Measurements from ENCODE around the gene NSG1.

NSG1 gene

GRCh38 chr4:4356106-4357041 lies 30.5 kb upstream of the NSG1 start:
- peaks cover 3% of the 10 kb centered on the region for H3K9me3 Mint-ChIP-seq
- H3K36me3 Mint-ChIP-seq (ENCODE audit: low read depth): no peaks in the 10 kb centered on the region
- peaks cover 20% of the 10 kb centered on the region for H3K4me1 Mint-ChIP-seq
- peak overlapping the region in 1 of 3 experiments; percentile 3 for H3K4me3 Mint-ChIP-seq
- no peak for TF ChIP-seq CTCF (IDR thresholded peaks at IDR 0.05; ENCODE audit: unreplicated experiment in 3 of 3)
- H3K27ac Mint-ChIP-seq: peak overlapping the region; percentile 69 to 82 (median 82)
- H3K27me3 Mint-ChIP-seq (ENCODE audit: low read depth): peaks cover 20% of the 10 kb centered on the region

- Mint-ChIP-seq H3K36me3 (ENCODE audit: low read depth) (no peaks in the 10 kb centered on the region), H3K4me3 (no peak overlapping the region), H3K27me3 (ENCODE audit: low read depth) (peaks cover 29% of the 10 kb centered on the region), H3K27ac (peak overlapping the region in 1 of 3 experiments; percentile 53), H3K4me1 (peaks cover 20% of the 10 kb centered on the region), H3K9me3 (peaks cover 3% of the 10 kb centered on the region)
- TF ChIP-seq CTCF (IDR thresholded peaks at IDR 0.05; ENCODE audit: unreplicated experiment in 3 of 3): no peak
Observed at GRCh38 chr4:4358093-4358854, 28.6 kb upstream of the NSG1 start.

GRCh38 chr4:4361883-4362282 lies 25.0 kb upstream of the NSG1 start:
- H3K27ac Mint-ChIP-seq: no peak overlapping the region
- H3K9me3 Mint-ChIP-seq: peaks cover 12% of the 10 kb centered on the region
- TF ChIP-seq CTCF (IDR thresholded peaks at IDR 0.05; ENCODE audit: unreplicated experiment in 3 of 3): no peak
- peaks cover 38% of the 10 kb centered on the region for H3K27me3 Mint-ChIP-seq (ENCODE audit: low read depth)
- H3K4me3 Mint-ChIP-seq: no peak overlapping the region
- peaks cover 15% of the 10 kb centered on the region for H3K4me1 Mint-ChIP-seq
- no peaks in the 10 kb centered on the region for H3K36me3 Mint-ChIP-seq (ENCODE audit: low read depth)

- no peak overlapping the region for H3K4me3 Mint-ChIP-seq
- no peak for TF ChIP-seq CTCF (IDR thresholded peaks at IDR 0.05; ENCODE audit: unreplicated experiment in 3 of 3)
- H3K27me3 Mint-ChIP-seq (ENCODE audit: low read depth): peaks cover 34% of the 10 kb centered on the region
- no peaks in the 10 kb centered on the region for H3K36me3 Mint-ChIP-seq (ENCODE audit: low read depth)
- H3K4me1 Mint-ChIP-seq: peaks cover 9% of the 10 kb centered on the region
- peaks cover 17% of the 10 kb centered on the region for H3K9me3 Mint-ChIP-seq
- H3K27ac Mint-ChIP-seq: no peak overlapping the region
Observed at GRCh38 chr4:4362991-4363697, 23.8 kb upstream of the NSG1 start.

GRCh38 chr4:4364061-4364460 lies 22.8 kb upstream of the NSG1 start:
- Mint-ChIP-seq H3K4me1 (no peaks in the 10 kb centered on the region), H3K9me3 (peaks cover 17% of the 10 kb centered on the region), H3K27ac (no peak overlapping the region), H3K36me3 (ENCODE audit: low read depth) (no peaks in the 10 kb centered on the region), H3K27me3 (ENCODE audit: low read depth) (peaks cover 38% of the 10 kb centered on the region), H3K4me3 (no peak overlapping the region)
- no peak for TF ChIP-seq CTCF (IDR thresholded peaks at IDR 0.05; ENCODE audit: unreplicated experiment in 3 of 3)

Data from nephron (organoid).